ENCODE results near the gene CYP1A2.
"Not testable (repeated sequence)": the region's sequence is repeated elsewhere in the genome, so short reads cannot be mapped to it uniquely, and the experiment has no call there.

The CYP1A2 gene

GRCh38 chr15:74777769-74778598 lies 29.3 kb downstream of the CYP1A2 start:
- no peak for FAIRE-seq

- FAIRE-seq: no peak
These were observed 29.9 kb downstream of the CYP1A2 start for GRCh38 chr15:74778599-74778970.

DNA sequence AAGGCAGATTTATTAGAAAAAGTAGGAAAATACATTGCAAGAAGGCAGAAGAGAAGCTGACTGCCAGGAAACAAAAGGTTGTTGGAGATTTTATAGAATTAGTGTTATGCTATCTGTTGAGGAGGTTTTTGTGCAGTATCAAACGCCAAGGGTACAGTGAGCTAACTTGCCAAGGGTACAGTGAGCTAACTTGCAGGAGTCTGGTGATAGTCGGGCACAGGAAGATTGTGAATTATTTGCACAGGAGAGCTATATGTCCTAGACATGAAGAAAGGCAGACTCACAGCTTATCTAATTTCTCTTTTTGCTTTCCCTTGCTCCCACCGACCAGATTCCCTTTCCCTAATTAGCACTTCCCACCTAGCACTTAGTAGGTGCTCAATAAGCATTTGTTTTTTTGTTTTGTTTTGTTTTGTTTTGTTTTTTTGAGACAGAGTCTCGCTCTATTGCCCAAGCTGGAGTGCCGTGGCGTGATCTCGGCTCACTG lies 30.6 kb downstream of the CYP1A2 start:
- no peak for FAIRE-seq

- FAIRE-seq: no peak
These were observed 32.1 kb downstream of the CYP1A2 start for GRCh38 chr15:74780523-74781430.

- FAIRE-seq: no peak
These were observed 33.0 kb downstream of the CYP1A2 start, which contains the start of gene CSK for GRCh38 chr15:74781431-74782258. CSK (plus strand) TSS chr15:74782080; CDS start chr15:74798298, 16,218 bp downstream.

GRCh38 chr15:74782259-74783071 lies 33.8 kb downstream of the CYP1A2 start:
- no peak for FAIRE-seq

GRCh38 chr15:74783072-74783807 lies 34.6 kb downstream of the CYP1A2 start:
- no peak for FAIRE-seq

DNA sequence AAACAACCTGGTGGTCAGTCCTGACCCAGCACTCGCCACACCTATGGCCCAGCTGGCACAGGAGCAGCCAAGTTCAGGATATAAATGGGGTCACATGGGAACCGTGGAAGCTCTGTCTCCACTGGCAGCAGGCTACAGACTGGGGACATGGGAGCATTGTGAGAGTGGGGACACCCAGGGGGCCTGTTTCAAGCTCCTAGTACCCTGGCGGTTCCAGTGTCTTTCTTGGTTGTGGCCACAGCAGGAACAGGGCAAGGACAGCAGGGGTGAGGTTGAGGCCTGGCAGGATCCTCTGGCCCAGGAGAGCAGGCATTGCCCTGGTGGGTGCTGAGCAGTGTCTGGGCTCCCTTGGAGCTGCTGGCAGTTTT lies 35.1 kb downstream of the CYP1A2 start:
- no peak for FAIRE-seq

DNA sequence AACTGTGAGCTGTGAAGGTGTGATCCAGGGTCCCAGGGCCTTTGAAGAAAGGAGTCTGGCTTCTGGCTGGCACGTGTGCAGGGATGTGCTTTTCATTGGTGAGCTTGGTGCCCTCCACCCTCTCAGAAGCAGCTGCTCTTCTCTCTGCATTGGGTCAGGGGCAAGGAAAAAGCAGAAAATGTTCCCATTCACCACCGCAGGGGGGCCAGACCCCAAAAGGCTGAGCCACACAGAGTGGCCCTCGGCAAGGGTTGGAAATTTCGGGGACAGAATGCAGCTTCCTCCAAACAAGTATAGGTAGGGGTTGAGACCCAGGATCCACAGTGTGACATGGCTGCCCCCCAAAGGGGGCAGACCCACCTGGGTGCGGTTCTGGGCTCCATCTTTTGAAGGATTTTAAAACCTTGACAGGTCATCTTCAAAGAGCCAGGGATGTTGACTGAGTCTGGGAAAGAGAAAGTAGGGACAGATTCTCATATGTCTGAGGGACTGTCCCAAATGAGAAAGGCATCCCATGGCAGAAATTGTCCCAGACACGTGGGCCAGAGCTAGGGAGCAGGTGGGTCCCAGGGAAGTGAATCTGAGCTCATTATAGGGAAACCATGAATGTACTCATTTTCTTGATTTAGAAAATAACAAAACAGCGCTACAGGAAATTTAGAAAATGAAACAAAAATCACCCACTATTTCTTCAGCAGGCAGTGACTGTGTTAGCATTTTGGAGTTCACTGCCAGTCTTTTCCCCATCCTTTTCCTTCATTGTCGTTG lies 36.0 kb downstream of the CYP1A2 start:
- no peak for FAIRE-seq

- FAIRE-seq: no peak
These were observed 36.8 kb downstream of the CYP1A2 start for GRCh38 chr15:74785194-74786032.

DNA sequence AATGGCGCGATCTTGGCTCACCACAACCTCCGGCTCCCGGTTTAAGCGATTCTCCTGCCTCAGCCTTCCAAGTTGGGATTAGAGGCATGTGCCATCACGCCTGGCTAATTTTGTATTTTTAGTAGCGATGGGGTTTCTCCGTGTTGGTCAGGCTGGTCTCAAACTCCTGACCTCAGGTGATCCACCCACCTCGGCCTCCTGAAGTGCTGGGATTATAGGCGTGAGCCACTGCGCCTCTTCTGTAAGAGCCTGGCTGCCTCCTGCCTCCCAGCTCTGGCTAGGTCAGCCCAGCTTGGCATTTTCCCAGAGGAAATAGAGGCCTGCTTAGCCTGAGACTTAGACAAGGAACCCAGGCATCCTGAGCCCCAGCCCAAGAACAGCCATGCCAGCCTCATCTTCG lies 37.4 kb downstream of the CYP1A2 start:
- FAIRE-seq: not testable (repeated sequence)

- no peak for FAIRE-seq
These were observed 38.0 kb downstream of the CYP1A2 start for GRCh38 chr15:74786551-74787165.

- no peak for FAIRE-seq
These were observed 38.8 kb downstream of the CYP1A2 start for GRCh38 chr15:74787251-74788041.

GRCh38 chr15:74788042-74788682 lies 39.5 kb downstream of the CYP1A2 start:
- FAIRE-seq: no peak

DNA sequence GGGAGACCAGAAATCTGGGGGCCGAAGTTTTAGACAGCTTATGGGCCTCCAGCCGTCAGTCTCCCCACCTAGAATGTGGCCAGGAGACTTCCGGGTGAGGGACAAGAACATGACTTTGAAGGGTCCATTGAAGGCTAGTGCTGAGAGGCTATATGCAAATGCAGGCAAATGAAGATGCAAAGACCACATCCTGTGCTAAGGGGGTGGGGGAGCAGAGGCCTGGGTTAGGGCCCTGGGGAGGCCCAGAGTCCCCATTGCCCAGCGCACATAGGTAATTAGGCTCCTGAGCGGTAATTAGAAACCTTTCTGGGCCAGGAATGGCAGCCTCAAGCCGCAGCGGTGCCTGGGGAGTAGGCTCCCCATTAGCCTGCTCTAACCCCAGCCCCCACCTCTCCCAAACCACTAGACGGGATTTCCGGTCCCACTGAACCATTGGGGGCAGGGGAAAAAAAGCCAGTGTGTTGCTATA lies 40.1 kb downstream of the CYP1A2 start:
- no peak for FAIRE-seq

GRCh38 chr15:74789171-74789631 lies 40.6 kb downstream of the CYP1A2 start:
- FAIRE-seq: no peak

- no peak for FAIRE-seq
These were observed 41.1 kb downstream of the CYP1A2 start for GRCh38 chr15:74789741-74790079.

All from endometrium (tissue), 2 donors.